Activated naive CD4-positive, alpha-beta T cell treated with anti-CD3 and anti-CD28 coated beads for 36 hours (primary cell): Measurements from ENCODE around the gene NOXO1. TPM values are rescaled to one million over a fixed set of nuclear protein-coding genes. Genes with fewer than 3 reads are reported as not detected.
A peak's percentile ranks its signal among the peaks of the same experiment; 100 is the strongest.
"Not testable (repeated sequence)": the region's sequence is repeated elsewhere in the genome, so short reads cannot be mapped to it uniquely, and the experiment has no call there.

ENCODE experiments used
- CTCF ChIA-PET: fragments of 350-600 bp; sonication (Branson Sonifier 250); formaldehyde crosslinking; loops from one replicate; lab custom pipeline; 2021; ENCODE audit warnings: antibody characterized with exemption; lab: Charles Lee
- DNase-seq: peaks from one replicate; pipeline ENCODE4 v3.0.0-alpha.2; 2020
- H3K27ac Mint-ChIP-seq: one replicate; pipeline ENCODE4 v1.8.0; 2021; ENCODE audit warnings: mild to moderate bottlenecking, mixed read lengths
- H3K27me3 Mint-ChIP-seq: one replicate; pipeline ENCODE4 v1.8.0; 2021; ENCODE audit warnings: low read depth, mixed read lengths
- H3K36me3 Mint-ChIP-seq: one replicate; pipeline ENCODE4 v1.8.0; 2021; ENCODE audit warnings: low read depth, mixed read lengths
- H3K4me1 Mint-ChIP-seq: one replicate; pipeline ENCODE4 v1.8.0; 2021; ENCODE audit warnings: low read depth, mixed read lengths
- H3K4me3 Mint-ChIP-seq: one replicate; pipeline ENCODE4 v1.8.0; 2021; ENCODE audit warnings: mild to moderate bottlenecking, moderate library complexity, mixed read lengths
- H3K9me3 Mint-ChIP-seq: one replicate; pipeline ENCODE4 v1.8.0; 2021; ENCODE audit warnings: mixed read lengths
- intact Hi-C: fragments of 100-400 bp; cut with micrococcal nuclease; formaldehyde crosslinking; loops from one replicate; pipeline ENCODE4 v1.15.1; 2023
- total RNA-seq, 2 experiments: library from RNA; stranded (reverse); gene quantifications; one replicate each; pipeline ENCODE4 v1.2.3, GENCODE V29; 2021

The NOXO1 gene
- total RNA-seq, 2 experiments from 2014 or later, result not detected

GRCh38 chr16:1945559-1946391 lies 35.5 kb downstream of the NOXO1 start:
- no peak for DNase-seq
- CTCF ChIA-PET, result interaction anchor here (0.6 kb wide), 1 partner anchor 18 kb away, joined by 6 read pairs; no protein-coding TSS in a partner anchor
- H3K9me3 Mint-ChIP-seq, result no peaks in the 10 kb centered on the region
- peaks cover 26% of the 10 kb centered on the region for H3K4me1 Mint-ChIP-seq
- no peaks in the 10 kb centered on the region for H3K27me3 Mint-ChIP-seq
- intact Hi-C loops, result no loop called here
- no peaks in the 10 kb centered on the region for H3K36me3 Mint-ChIP-seq
- H3K27ac Mint-ChIP-seq, result no peak overlapping the region
- H3K4me3 Mint-ChIP-seq, result no peak overlapping the region

- CTCF ChIA-PET, result no interaction called here
- Mint-ChIP-seq H3K4me1 (peaks cover 26% of the 10 kb centered on the region), H3K9me3 (no peaks in the 10 kb centered on the region), H3K27ac (peak overlapping the region; percentile 75), H3K36me3 (no peaks in the 10 kb centered on the region), H3K4me3 (peak overlapping the region; percentile 82), H3K27me3 (no peaks in the 10 kb centered on the region)
- no peak for DNase-seq
- intact Hi-C loops, result loop anchor here (5.0 kb wide), 3 partner anchors 87 to 332 kb away; partner anchors contain the start of genes CRAMP1, EME2, IFT140 and MRPS34
Measured at GRCh38 chr16:1944612-1945199, 36.6 kb downstream of the NOXO1 start.

DNA sequence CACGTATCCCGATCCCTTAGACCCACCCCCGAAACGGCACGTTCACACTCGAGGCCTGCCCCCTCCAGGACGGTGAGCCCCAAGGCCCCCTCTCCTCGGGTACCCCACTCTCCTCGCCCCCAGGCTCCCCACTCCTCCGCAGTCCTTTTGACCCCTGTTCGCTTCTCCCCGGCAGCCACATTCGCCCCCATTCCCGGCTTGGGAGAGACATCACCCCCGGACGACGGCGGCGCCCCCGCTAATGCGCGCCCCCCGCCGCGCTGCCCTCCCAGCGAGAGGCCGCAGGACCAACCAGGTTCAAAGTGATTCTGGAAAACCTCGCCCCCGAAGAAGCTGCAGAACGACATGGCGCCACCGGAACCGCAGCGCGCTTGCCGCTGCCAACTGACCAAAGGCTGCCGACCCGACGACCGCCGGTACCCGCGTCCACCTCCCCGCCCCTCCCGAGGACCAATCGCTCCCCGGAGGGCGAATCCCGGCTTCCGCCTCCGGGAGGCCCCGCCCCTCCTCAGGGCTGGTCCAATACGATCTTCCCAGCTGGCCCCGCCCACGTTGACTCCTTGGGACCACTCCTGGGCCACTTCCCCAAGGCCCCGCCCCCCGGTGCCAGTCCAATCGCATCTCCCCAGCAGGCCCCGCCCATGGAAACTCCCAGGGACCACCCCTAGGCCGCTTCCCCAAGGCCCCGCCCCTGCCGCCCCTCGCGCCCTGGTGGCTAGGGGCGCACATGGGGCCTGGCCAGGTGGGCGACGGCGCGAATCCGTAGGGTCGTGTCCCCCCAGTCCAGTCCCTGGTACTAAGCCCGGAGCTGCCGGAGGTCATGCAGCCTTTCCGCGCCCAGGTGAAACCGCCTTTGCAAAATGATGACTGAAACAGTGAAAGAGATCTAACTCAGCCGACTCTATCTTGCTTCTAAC lies 38.2 kb downstream of the NOXO1 start, which contains the start of gene MSRB1:
MSRB1 (minus strand) TSS at position 390 of the 917 bp plus-strand sequence; CDS start at position 347, 43 bp downstream.
- no peaks in the 10 kb centered on the region for H3K9me3 Mint-ChIP-seq
- peak within 1 kb of the TSS; percentile 82 for H3K4me3 Mint-ChIP-seq
- intact Hi-C loops, result loop anchor here (1.0 to 5.0 kb wide), 7 partner anchors 16 to 331 kb away; partner anchors contain the start of genes CRAMP1, EME2, IFT140 and MRPS34
- H3K27me3 Mint-ChIP-seq, result no peaks in the 10 kb centered on the region
- peaks cover 26% of the 10 kb centered on the region for H3K4me1 Mint-ChIP-seq
- H3K36me3 Mint-ChIP-seq, result peaks cover 4% of the 10 kb centered on the region
- H3K27ac Mint-ChIP-seq, result peak within 1 kb of the TSS; percentile 75
- DNase-seq, result peak; percentile 100
- CTCF ChIA-PET, result interaction anchor here (0.5 to 1.0 kb wide), 3 partner anchors 10 to 178 kb away, joined by 4 read pairs; no protein-coding TSS in a partner anchor

- intact Hi-C loops, result loop anchor here (5.0 kb wide), 3 partner anchors 85 to 330 kb away; partner anchors contain the start of genes CRAMP1, EME2, IFT140 and MRPS34
- Mint-ChIP-seq H3K4me1 (peaks cover 26% of the 10 kb centered on the region), H3K9me3 (no peaks in the 10 kb centered on the region), H3K36me3 (peaks cover 4% of the 10 kb centered on the region), H3K27me3 (no peaks in the 10 kb centered on the region), H3K27ac (peak overlapping the region; percentile 24), H3K4me3 (peak overlapping the region; percentile 82)
- peak; percentile 58 for DNase-seq
- CTCF ChIA-PET, result interaction anchor here (1.2 kb wide), 1 partner anchor 12 kb away, joined by 5 read pairs; no protein-coding TSS in a partner anchor
Measured at GRCh38 chr16:1942047-1942809, 39.0 kb downstream of the NOXO1 start.

- no peaks in the 10 kb centered on the region for H3K27me3 Mint-ChIP-seq
- H3K9me3 Mint-ChIP-seq, result no peaks in the 10 kb centered on the region
- DNase-seq, result no peak
- peaks cover 4% of the 10 kb centered on the region for H3K36me3 Mint-ChIP-seq
- no peak overlapping the region for H3K27ac Mint-ChIP-seq
- intact Hi-C loops, result loop anchor here (5.0 kb wide), 3 partner anchors 84 to 329 kb away; partner anchors contain the start of genes CRAMP1, EME2, IFT140 and MRPS34
- H3K4me3 Mint-ChIP-seq, result peak overlapping the region; percentile 82
- peaks cover 26% of the 10 kb centered on the region for H3K4me1 Mint-ChIP-seq
- CTCF ChIA-PET, result interaction anchor here (0.7 to 1.2 kb wide), 4 partner anchors 11 to 169 kb away, joined by 3 to 5 read pairs (median 4); partner anchors contain the start of genes EME2 and MRPS34
Measured at GRCh38 chr16:1941162-1942046, 39.9 kb downstream of the NOXO1 start.

DNA sequence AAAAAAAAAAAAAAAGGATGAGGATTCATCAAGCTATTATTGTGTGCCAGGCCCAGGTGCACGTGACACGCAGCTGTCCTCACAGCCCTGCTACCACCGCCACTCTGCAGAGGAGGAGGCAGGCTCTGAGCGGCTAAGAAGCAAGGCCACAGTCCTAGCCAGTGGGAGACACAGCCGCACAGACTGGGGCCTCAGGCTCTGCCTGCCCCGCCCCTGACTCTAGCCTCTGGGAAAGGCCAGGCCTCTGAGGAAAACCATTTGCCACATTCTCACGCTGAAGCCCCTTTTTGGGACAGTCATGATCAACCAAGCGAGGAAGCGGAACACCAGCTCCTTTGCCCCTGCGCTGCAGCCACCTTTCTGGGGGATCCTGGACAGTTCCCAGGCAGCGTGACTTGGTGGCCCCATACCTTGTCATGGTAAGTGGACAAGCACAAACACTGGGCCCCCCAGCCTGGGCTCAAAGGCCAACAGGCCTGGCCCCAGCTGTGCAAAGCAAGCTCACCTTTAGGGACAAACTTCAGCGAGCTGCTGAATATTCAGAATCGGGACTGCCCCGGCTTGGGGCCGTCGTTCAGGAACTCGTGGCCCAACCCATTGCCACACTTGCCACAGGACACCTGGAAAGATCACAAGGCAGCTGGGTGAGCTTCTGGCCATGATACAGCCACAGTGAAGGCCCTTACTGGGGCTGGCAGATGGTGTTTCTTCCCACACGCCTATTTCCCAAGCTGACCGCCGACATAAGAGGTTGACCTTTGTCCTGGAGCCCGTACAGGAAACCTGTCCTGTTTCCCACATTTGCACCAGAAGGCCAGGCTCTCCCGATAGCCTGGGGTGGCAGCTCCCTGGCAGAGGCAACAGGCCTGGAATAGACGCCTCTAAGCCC lies 40.8 kb downstream of the NOXO1 start:
- CTCF ChIA-PET, result interaction anchor here (0.6 to 1.2 kb wide), 5 partner anchors 10 to 168 kb away, joined by 3 to 5 read pairs (median 4); partner anchors contain the start of genes EME2 and MRPS34
- Mint-ChIP-seq H3K27ac (no peak overlapping the region), H3K9me3 (no peaks in the 10 kb centered on the region), H3K36me3 (peaks cover 4% of the 10 kb centered on the region), H3K4me3 (no peak overlapping the region), H3K27me3 (no peaks in the 10 kb centered on the region), H3K4me1 (peaks cover 25% of the 10 kb centered on the region)
- no peak for DNase-seq
- intact Hi-C loops, result loop anchor here (5.0 kb wide), 3 partner anchors 83 to 328 kb away; partner anchors contain the start of genes CRAMP1, EME2, IFT140 and MRPS34

GRCh38 chr16:1939833-1940232 lies 41.4 kb downstream of the NOXO1 start:
- CTCF ChIA-PET, result interaction anchor here (0.6 to 1.0 kb wide), 2 partner anchors 77 to 83 kb away, joined by 3 to 5 read pairs; no protein-coding TSS in a partner anchor
- intact Hi-C loops, result loop anchor here (5.0 kb wide), 3 partner anchors 83 to 328 kb away; partner anchors contain the start of genes CRAMP1, EME2, IFT140 and MRPS34
- H3K4me3 Mint-ChIP-seq, H3K27me3 Mint-ChIP-seq, DNase-seq, H3K27ac Mint-ChIP-seq, H3K9me3 Mint-ChIP-seq, H3K36me3 Mint-ChIP-seq: not testable (repeated sequence)
- H3K4me1 Mint-ChIP-seq, result peaks cover 25% of the 10 kb centered on the region

GRCh38 chr16:1938910-1939309 lies 42.4 kb downstream of the NOXO1 start:
- Mint-ChIP-seq H3K4me1 (peaks cover 17% of the 10 kb centered on the region), H3K9me3 (no peaks in the 10 kb centered on the region), H3K27ac (no peak overlapping the region), H3K36me3 (peaks cover 4% of the 10 kb centered on the region), H3K27me3 (no peaks in the 10 kb centered on the region), H3K4me3 (no peak overlapping the region)
- CTCF ChIA-PET, result no interaction called here
- DNase-seq, result no peak
- intact Hi-C loops, result no loop called here

GRCh38 chr16:1938316-1938715 lies 43.0 kb downstream of the NOXO1 start:
- DNase-seq, result no peak
- Mint-ChIP-seq H3K9me3 (no peaks in the 10 kb centered on the region), H3K27ac (no peak overlapping the region), H3K27me3 (no peaks in the 10 kb centered on the region), H3K4me1 (peaks cover 13% of the 10 kb centered on the region), H3K4me3 (no peak overlapping the region), H3K36me3 (peaks cover 4% of the 10 kb centered on the region)
- CTCF ChIA-PET, result no interaction called here
- intact Hi-C loops, result no loop called here
